C4-2B (cell line): ENCODE data around the gene LATS2.

ENCODE experiments used
- ZFX ChIP-seq: fragments of 450-650 bp; IDR thresholded peaks from 2 replicates; pipeline ENCODE4 v1.6.1; 2017
- TF ChIP-seq, protein P1 (sequence below): fragments of 450-650 bp; conservative IDR thresholded peaks from 2 replicates; pipeline ENCODE4 v1.5.1; 2017; ENCODE audit warnings: mild to moderate bottlenecking

DNA sequence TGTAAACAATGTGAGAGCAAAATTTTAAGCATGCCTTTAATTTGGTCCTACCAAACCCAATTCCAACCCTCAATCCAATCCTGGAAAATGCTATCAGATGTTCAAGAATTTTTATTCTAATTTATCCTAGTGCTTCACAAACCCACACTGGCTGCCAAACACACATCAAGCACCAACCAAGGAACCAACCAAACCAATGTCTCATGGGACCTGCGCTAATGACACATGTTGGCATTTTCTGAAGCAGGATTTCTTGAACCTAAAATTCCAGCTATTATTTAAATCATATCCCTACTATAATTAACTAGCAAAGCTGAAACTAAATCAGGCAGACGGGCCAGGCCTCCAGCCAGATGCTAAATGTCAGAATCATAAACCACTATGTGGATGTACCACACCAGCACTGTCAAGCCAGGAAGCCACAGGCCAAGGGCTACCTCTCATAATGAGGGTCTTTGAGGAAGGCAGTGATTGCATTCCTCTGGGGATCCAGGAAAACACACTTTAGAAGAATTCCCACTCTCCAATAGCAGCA is 5.8 kb downstream of the LATS2 start:
- TF ChIP-seq, protein P1, sequence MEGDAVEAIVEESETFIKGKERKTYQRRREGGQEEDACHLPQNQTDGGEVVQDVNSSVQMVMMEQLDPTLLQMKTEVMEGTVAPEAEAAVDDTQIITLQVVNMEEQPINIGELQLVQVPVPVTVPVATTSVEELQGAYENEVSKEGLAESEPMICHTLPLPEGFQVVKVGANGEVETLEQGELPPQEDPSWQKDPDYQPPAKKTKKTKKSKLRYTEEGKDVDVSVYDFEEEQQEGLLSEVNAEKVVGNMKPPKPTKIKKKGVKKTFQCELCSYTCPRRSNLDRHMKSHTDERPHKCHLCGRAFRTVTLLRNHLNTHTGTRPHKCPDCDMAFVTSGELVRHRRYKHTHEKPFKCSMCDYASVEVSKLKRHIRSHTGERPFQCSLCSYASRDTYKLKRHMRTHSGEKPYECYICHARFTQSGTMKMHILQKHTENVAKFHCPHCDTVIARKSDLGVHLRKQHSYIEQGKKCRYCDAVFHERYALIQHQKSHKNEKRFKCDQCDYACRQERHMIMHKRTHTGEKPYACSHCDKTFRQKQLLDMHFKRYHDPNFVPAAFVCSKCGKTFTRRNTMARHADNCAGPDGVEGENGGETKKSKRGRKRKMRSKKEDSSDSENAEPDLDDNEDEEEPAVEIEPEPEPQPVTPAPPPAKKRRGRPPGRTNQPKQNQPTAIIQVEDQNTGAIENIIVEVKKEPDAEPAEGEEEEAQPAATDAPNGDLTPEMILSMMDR = no peak
- no peak; the same call in 1 of the 2 replicates for TF ChIP-seq ZFX
